Sciatic nerve (tissue), 2 donors: ENCODE data around the gene NR2F2. TPM values are rescaled to one million over a fixed set of nuclear protein-coding genes. Genes with fewer than 3 reads are reported as not detected.
"Not testable (repeated sequence)": the region's sequence is repeated elsewhere in the genome, so short reads cannot be mapped to it uniquely, and the experiment has no call there.

ENCODE experiments used
- ATAC-seq: fragments of 200-7000 bp; cut with Tn5 transposase; one replicate; pipeline ENCODE4 v1.9.1; 2020; ENCODE audit warnings: mild to moderate bottlenecking, moderate library complexity
- DNase-seq: peaks from one replicate; pipeline ENCODE4 v3.0.0-alpha.2; 2020; ENCODE audit warnings: low spot score
- intact Hi-C: fragments of 100-400 bp; cut with DNase I; formaldehyde crosslinking; loops from one replicate; pipeline ENCODE4 v1.14.2; 2022
- total RNA-seq: library from RNA; stranded (reverse); fragmentation: NEBNext Ultra II Directional; extraction: Animal tissue kit (Norgen Biotek cat#: 25700); gene quantifications from one replicate; pipeline ENCODE4 v1.2.1, GENCODE V29; 2021
- donor health status: DM: no; HTN: no; CAD: no.
- donor health status: DM: no; HTN: no; CAD: no.

Gene NR2F2
- total RNA-seq, 1 donor from 2014 or later, result 242 TPM

DNA sequence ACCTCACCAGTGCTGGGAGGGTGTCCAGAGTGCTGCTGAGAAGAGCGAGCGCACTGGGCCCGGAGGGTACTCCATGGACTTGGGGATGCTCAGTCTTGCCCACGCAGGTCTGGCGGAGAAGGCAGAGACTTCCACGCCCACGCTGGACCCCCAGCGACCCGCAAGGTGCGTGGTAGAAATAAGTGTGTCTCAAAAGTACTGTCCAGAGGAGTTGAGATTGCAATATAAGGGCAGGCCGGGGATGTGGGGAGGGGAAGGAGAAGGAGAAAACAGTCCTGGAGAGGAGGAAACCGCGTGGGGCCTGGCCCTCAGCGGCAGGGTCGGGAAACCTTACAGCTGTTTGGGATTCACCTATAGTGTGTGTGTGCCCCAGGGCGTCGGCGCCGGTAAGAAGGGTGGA lies 38.9 kb downstream of the NR2F2 start:
- ATAC-seq (no peak), DNase-seq (no peak)
- intact Hi-C loops, result loop anchor here (10.0 kb wide), 1 partner anchor 335 kb away; no protein-coding TSS in a partner anchor

DNA sequence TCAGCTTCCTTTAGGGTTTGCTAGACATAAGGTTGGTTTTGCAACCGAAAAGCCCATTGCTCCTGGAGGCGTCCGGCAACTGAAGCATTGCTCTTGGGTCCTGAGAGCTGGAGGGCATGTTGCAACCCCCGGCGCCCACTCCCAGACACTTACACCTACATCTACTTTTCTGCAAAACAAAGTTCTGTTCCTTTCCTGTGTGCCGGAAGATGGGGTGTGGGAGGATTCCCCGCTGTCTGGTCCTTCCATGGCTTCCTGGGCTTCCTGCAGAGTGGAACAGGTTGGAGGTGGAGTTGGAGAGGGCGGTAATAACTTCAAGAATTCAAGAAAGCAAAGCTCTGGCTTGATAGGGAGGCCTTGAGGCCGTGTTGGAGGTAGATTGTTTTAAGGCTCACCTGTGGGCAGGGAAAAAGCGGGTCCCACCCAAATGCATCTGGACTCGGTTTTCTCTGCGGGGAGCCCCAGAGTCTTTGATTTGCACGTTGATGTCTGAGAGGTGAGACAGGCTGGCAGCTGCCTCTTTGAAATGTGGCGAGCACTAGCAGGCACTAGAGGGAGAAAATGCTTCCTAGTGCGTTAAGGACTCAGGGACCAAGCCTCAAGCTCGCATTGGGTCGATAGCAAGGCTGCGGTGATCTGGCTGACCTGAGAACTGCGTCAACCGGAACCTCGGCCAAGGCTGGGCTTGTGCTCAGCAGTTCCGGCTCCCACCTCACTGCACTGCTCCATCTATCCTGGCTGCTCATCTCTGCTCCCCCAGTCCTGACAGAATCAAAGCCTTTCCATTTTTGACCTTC lies 39.5 kb downstream of the NR2F2 start:
- DNase-seq (no peak), ATAC-seq (no peak)
- intact Hi-C loops, result loop anchor here (10.0 kb wide), 1 partner anchor 335 kb away; no protein-coding TSS in a partner anchor

DNA sequence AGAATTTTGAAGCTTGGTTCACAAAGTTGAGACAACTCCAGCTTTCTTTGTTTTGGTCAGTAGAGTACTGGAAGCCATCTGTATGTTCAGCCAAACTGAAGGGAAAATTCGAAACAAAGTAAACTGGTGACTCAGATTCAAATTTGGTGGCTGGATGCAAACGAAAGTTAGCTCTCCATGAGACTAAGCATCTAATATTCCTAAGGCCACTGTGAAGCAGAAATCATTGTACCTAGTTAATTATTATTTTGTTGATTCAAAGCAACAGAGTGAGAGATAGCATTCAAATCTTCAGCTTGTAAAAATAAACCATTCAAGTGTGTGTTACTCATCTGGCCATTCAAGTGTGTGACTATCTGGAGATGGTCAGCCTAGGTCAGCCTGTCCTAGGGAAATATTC lies 42.1 kb downstream of the NR2F2 start:
- intact Hi-C loops, result no loop called here
- DNase-seq (no peak), ATAC-seq (no peak)

DNA sequence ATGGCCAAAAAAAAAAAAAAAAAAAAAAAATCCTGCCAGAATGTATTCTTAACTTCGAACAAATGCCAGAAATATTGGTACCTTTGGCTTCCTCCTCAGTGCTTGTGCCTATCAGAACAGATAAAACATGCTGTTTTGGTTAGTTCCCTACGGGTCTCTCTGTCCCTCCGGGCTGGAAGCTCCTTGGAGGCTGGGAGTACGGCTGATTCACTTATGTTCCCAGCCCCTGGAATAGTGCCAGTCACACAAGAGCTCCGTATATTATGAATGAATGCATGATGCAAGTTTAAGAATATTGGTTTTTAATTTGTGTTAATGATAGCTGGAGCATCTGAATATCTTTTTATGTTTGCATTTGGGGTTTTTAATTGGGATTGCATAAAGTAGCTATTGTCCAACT lies 44.0 kb downstream of the NR2F2 start:
- intact Hi-C loops, result no loop called here
- ATAC-seq, result no peak
- no peak for DNase-seq

DNA sequence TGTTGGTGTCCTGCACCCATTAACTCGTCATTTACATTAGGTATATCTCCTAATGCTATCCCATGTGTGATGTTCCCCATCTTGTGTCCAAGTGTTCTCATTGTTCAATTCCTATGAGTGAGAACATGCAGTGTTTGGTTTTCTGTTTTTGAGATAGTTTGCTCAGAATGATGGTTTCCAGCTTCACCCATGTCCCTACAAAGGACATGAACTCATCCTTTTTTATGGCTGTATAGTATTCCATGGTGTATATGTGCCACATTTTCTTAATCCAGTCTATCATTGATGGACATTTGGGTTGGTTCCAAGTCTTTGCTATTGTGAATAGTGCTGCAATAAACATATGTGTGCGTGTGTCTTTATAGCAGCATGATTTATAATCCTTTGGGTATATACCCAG lies 49.1 kb downstream of the NR2F2 start:
- DNase-seq, ATAC-seq, intact Hi-C loops: not testable (repeated sequence)

DNA sequence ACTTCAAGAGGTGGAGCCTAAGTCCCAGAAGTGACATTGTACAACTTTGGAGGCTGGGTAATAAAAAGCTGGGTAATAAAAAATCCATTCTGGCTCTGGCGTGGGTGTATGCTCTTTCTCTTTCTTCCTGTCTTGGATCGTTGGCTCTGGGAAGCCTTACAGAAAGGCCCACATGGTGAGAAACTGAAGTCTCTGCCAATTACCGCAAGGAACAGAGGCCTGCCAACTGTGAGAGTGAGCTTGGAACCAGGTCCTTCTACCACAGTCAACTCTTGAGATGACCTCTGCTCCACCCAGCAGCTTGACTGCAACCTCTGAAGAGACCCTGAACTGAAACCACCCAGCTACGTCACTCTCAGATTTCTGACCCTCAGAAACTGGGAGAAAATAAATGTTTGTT lies 51.0 kb downstream of the NR2F2 start:
- ATAC-seq (peak; percentile 83), DNase-seq (no peak)
- intact Hi-C loops, result no loop called here

DNA sequence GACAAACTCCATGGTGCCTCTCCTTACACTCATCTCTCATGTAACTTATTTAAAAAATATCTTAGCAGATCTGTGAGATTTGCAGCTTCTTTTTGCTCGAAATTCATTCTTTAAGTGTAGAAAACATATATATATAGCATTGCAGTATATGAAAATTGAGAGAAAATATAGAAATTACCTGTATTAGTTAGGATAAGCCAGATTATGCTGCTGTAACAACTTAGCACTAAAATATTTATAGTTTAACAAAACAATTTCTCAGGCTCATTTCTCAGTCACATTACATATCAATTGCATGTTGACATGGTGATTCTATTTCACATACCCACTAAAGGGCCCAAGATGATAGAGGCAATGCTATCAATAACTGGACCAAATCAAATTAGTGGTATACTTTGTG lies 54.7 kb downstream of the NR2F2 start:
- intact Hi-C loops, result no loop called here
- DNase-seq (no peak), ATAC-seq (no peak)

DNA sequence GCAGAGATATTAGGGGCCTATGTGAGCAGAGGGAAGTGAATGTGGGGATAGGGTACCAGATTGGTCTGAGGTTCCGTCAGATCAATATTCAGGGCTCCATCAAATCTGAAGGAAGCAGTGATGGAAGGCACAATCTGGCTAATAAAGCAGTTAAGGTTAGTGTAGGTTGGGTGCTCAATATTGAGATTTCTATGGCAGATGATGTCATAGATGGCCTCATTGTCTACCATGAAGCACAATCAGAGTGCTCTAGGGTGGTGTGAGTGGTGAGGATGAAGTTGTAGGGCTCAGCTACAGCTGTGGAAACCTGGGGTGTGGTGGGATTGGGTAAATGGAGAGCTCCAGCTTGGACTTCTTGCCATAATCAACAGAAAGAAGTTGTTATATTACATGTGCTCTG lies 58.2 kb downstream of the NR2F2 start:
- intact Hi-C loops, result no loop called here
- DNase-seq (no peak), ATAC-seq (no peak)
